Regular cardiac myocyte (primary cell): ENCODE results near the gene ARHGEF37. TPM values are rescaled to one million over a fixed set of nuclear protein-coding genes. Genes with fewer than 3 reads are reported as not detected.

Source experiments
- total RNA-seq: library from RNA; depleted of rRNA; stranded (reverse); fragments of >200 nt; gene quantifications from 2 replicates; pipeline ENCODE4 v1.2.3, GENCODE V29; 2014

Gene ARHGEF37, protein sequence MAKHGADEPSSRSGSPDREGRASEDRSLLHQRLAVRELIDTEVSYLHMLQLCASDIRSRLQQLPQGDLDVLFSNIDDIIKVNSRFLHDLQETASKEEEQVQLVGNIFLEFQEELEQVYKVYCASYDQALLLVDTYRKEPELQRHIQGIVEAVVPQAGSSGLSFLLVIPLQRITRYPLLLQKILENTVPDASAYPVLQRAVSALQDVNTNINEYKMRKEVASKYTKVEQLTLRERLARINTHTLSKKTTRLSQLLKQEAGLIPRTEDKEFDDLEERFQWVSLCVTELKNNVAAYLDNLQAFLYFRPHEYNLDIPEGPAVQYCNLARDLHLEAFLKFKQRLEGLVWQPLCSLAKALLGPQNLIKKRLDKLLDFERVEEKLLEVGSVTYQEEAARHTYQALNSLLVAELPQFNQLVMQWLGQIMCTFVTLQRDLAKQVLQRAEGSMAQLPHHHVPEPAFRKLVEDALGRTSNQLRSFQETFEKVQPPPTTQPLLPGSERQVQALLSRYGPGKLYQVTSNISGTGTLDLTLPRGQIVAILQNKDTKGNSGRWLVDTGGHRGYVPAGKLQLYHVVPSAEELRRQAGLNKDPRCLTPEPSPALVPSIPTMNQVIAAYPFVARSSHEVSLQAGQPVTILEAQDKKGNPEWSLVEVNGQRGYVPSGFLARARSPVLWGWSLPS
- total RNA-seq = 1.7 and 8.2 TPM in 2 replicates

DNA sequence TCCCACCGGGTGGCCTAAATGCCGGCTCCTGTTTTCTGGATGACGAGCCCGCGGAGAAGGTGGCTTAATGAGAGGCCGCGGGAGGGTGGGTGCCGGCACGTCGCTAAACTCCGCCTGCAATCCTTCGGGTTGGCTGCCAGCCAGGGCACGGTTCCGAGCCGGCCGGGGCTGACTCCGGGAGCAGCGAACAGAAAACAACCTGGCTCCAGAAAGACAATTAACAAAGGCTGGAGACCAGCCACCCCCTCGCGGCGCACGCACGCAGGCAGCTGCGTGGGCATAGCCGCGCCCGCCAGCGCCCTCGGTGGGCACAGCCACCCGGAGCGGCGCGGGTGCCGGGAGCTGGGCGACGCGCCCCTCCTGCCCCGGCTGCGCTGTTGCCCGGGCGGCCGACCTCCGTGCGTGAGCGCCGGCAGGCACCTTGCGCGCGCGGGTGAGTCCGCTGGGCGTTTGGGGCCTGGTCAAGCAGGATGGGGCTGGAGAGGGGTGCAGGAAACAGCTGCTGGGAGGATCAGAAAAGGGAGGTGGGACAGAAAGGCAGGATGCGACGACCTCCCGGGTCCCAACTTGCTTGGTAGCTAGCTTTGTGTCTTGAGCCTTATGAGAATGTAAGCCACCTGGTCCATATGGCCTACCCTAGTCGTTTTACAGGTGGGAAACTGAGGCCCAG is at the start of gene ARHGEF37:
Gene ARHGEF37 (plus strand): TSS at position 307 of the 670 bp plus-strand sequence. CDS start 16,272 bp downstream, outside the sequence.

DNA sequence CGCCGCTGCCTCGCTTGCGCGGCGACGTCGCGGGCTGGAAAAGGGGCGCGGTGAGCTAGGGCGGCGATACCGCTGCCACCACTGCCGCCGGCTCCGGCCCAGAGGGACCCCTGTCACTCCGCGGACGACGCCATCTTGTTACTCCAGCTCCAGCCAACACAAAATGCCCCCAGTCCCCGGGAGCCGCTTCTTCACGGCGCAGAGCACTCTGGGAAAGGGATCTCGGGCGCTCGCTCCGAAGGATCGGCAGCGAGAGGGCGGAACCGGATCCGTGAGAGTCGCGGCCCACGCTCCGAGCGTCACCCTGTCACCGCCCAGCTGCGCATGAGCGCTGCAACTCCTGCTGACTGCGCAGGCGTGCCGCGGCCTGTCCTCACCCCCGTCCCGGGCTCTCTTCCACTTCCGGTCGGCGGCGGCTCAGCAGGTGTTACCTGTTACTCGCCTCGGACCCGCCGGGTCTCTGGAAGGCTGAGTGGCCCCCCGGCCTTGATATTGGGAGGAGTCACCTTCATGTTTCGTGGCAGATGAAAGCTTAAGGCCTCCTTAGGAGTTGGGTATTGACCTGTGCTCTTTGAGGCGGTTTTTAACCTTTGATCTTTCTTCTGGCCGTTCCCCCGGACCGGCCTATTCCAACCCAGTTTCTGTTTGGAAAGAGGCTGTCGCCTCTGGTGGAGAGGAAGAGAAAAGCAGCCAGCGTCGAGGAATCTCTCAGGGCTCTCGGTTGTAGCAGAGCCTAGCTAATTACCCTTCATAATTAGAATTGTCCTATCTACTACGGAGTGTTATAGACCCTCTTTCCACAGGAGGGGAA is 29.9 kb upstream of the ARHGEF37 start, which contains the start of gene CSNK1A1:
Gene CSNK1A1 (minus strand): TSS at position 213 of the 811 bp plus-strand sequence. CDS start 475 bp downstream, outside the sequence.

Other genes starting within 250 kb of the ARHGEF37 start
- 15.8 and 27.0 TPM in 2 replicates for gene GRPEL2, start 236.0 kb upstream of the ARHGEF37 start, total RNA-seq
- 8.2 and 9.6 TPM in 2 replicates for gene PCYOX1L, start 223.5 kb upstream of the ARHGEF37 start, total RNA-seq
- 0.28 and 0.38 TPM in 2 replicates for gene IL17B, start 202.2 kb upstream of the ARHGEF37 start, total RNA-seq
- 525 and 562 TPM in 2 replicates for gene CSNK1A1, start 30.1 kb upstream of the ARHGEF37 start, total RNA-seq
- 0.38 and 0.56 TPM in 2 replicates for gene PPARGC1B, start 148.8 kb downstream of the ARHGEF37 start, total RNA-seq